ENCODE data around the gene TIMM17A. TPM values are rescaled to one million over a fixed set of nuclear protein-coding genes. Genes with fewer than 3 reads are reported as not detected.
"Not testable (repeated sequence)": the region's sequence is repeated elsewhere in the genome, so short reads cannot be mapped to it uniquely, and the experiment has no call there.

Gene TIMM17A
- total and polyA plus RNA-seq, 2 donors from 2014 or later: 40.8 to 73.2 TPM

DNA sequence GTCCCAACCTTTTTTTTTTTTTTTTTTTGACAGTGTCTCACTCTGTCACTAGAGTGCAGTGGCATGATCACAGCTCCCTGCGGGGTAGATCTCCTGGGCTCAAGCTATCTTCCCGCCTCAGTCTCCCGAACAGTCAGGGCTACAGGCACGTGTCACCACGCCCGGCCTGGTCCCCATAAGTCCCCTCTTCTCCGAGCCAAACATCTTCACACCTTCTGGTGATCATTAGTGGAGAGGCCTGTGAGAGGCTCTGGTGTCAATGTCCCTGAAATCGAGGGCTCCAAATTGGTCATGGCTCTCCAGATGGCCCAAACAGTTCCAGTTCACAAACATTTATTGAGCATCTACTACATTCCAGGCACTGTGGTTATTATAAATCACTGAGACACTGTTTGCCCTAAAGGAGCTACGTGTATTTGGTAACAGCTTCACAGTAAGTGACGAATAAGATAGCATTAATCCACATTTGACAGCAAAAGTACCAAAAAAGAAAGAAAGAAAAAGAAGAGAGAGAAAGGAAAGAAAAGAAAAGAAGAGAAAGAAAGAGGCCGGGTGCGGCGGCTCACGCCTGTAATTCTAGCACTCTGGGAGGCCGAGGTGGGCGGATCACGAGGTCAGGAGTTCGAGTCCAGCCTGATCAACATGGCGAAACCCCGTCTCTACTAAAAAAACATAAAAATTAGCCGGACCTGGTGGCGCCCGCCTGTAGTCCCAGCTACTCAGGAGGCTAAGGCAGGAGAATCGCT, 867 bp upstream of the TIMM17A start:
- no peaks in the 10 kb centered on the region for H3K27me3 ChIP-seq (ENCODE audit: control insufficient read depth, insufficient read depth, low read length)
- no peaks in the 10 kb centered on the region for H3K4me1 ChIP-seq (ENCODE audit: control insufficient read depth in 2 of 3, insufficient read depth in 2 of 3, low read depth in 1 of 3, low read length in 3 of 3)
- H3K4me3 ChIP-seq (ENCODE audit: low read length in 3 of 3): peak overlapping the region; percentile 94 to 98 (median 94)
- peak overlapping the region; percentile 75 to 76 for H3K27ac ChIP-seq (ENCODE audit: low read depth in 2 of 2, low read length in 2 of 2)
- H3K9me3 ChIP-seq (ENCODE audit: control insufficient read depth in 2 of 3, insufficient read depth in 1 of 3, low read length in 3 of 3): no peaks in the 10 kb centered on the region
- H3K36me3 ChIP-seq (ENCODE audit: control insufficient read depth in 2 of 3, insufficient read depth in 3 of 3, low read length in 3 of 3): peaks cover 0 to 12% (median 9%) of the 10 kb centered on the region in 3 donors
- TF ChIP-seq, protein P1, sequence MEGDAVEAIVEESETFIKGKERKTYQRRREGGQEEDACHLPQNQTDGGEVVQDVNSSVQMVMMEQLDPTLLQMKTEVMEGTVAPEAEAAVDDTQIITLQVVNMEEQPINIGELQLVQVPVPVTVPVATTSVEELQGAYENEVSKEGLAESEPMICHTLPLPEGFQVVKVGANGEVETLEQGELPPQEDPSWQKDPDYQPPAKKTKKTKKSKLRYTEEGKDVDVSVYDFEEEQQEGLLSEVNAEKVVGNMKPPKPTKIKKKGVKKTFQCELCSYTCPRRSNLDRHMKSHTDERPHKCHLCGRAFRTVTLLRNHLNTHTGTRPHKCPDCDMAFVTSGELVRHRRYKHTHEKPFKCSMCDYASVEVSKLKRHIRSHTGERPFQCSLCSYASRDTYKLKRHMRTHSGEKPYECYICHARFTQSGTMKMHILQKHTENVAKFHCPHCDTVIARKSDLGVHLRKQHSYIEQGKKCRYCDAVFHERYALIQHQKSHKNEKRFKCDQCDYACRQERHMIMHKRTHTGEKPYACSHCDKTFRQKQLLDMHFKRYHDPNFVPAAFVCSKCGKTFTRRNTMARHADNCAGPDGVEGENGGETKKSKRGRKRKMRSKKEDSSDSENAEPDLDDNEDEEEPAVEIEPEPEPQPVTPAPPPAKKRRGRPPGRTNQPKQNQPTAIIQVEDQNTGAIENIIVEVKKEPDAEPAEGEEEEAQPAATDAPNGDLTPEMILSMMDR (IDR thresholded peaks at IDR 0.05; ENCODE audit: borderline replicate concordance, extremely low read depth, insufficient read depth): no peak
- intact Hi-C loops (cut with DNase I): loop anchor here (5.0 kb wide), 1 partner anchor 57 kb away; no protein-coding TSS in a partner anchor
- peak overlapping the region in 2 of 3 donors; percentile 56 to 96 for H3K9ac ChIP-seq (ENCODE audit: low read length in 3 of 3)
- FAIRE-seq (no peak), DNase-seq (no peak)

- Histone ChIP-seq H3K27ac (ENCODE audit: low read depth in 2 of 2, low read length in 2 of 2) (peak overlapping the region; percentile 56 to 74), H3K4me1 (ENCODE audit: control insufficient read depth in 2 of 3, insufficient read depth in 2 of 3, low read depth in 1 of 3, low read length in 3 of 3) (no peaks in the 10 kb centered on the region), H3K9ac (ENCODE audit: low read length in 3 of 3) (peak overlapping the region; percentile 96 to 98 (median 96)), H3K36me3 (ENCODE audit: control insufficient read depth in 2 of 3, insufficient read depth in 3 of 3, low read length in 3 of 3) (peaks cover 0 to 12% (median 9%) of the 10 kb centered on the region in 3 donors), H3K27me3 (ENCODE audit: control insufficient read depth, insufficient read depth, low read length) (no peaks in the 10 kb centered on the region), H3K4me3 (ENCODE audit: low read length in 3 of 3) (peak overlapping the region; percentile 94 to 98 (median 94)), H3K9me3 (ENCODE audit: control insufficient read depth in 2 of 3, insufficient read depth in 1 of 3, low read length in 3 of 3) (no peaks in the 10 kb centered on the region)
- TF ChIP-seq, protein P1 (IDR thresholded peaks at IDR 0.05; ENCODE audit: borderline replicate concordance, extremely low read depth, insufficient read depth): no peak
- intact Hi-C loops (cut with DNase I): loop anchor here (5.0 kb wide), 1 partner anchor 58 kb away; no protein-coding TSS in a partner anchor
- no peak for FAIRE-seq
- no peak for DNase-seq
Measured at GRCh38 chr1:201955729-201956143, 433 bp downstream of the TIMM17A start.

DNA sequence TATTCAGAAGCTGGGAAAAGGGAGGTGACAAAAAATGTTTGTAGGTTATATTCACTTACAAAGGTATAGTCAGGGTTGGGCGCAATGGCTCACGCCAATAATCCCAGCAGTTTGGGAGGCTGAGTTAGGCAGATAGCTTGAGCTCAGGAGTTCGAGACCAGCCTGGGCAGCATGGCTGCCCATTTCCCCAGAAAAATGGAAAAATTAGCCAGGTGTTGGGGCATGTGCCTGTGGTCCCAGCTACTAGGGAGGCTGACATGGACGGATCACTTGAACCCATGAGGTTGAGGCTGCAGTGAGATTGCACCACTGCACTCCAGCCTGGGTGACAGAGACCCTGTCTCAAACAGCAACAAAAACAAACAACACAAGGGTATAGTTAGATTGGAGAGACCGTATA, 3.0 kb downstream of the TIMM17A start:
- no peak for FAIRE-seq
- intact Hi-C loops (cut with DNase I): loop anchor here (5.0 kb wide), 1 partner anchor 61 kb away; no protein-coding TSS in a partner anchor
- no peak overlapping the region for H3K27ac ChIP-seq (ENCODE audit: low read depth in 2 of 2, low read length in 2 of 2)
- no peaks in the 10 kb centered on the region for H3K4me1 ChIP-seq (ENCODE audit: control insufficient read depth in 2 of 3, insufficient read depth in 2 of 3, low read depth in 1 of 3, low read length in 3 of 3)
- no peak for DNase-seq
- TF ChIP-seq, protein P1 (IDR thresholded peaks at IDR 0.05; ENCODE audit: borderline replicate concordance, extremely low read depth, insufficient read depth): no peak
- H3K9me3 ChIP-seq (ENCODE audit: control insufficient read depth in 2 of 3, insufficient read depth in 1 of 3, low read length in 3 of 3): no peaks in the 10 kb centered on the region
- H3K9ac ChIP-seq (ENCODE audit: low read length in 3 of 3): no peak overlapping the region
- H3K4me3 ChIP-seq (ENCODE audit: low read length in 3 of 3): no peak overlapping the region
- H3K36me3 ChIP-seq (ENCODE audit: control insufficient read depth in 2 of 3, insufficient read depth in 3 of 3, low read length in 3 of 3): peaks cover 0 to 24% (median 13%) of the 10 kb centered on the region in 3 donors
- no peaks in the 10 kb centered on the region for H3K27me3 ChIP-seq (ENCODE audit: control insufficient read depth, insufficient read depth, low read length)

- FAIRE-seq; H3K9ac ChIP-seq (ENCODE audit: low read length in 3 of 3); H3K27me3 ChIP-seq (ENCODE audit: control insufficient read depth, insufficient read depth, low read length); H3K4me3 ChIP-seq (ENCODE audit: low read length in 3 of 3); DNase-seq; intact Hi-C loops (cut with DNase I); H3K27ac ChIP-seq (ENCODE audit: low read depth in 2 of 2, low read length in 2 of 2); H3K9me3 ChIP-seq (ENCODE audit: control insufficient read depth in 2 of 3, insufficient read depth in 1 of 3, low read length in 3 of 3); H3K4me1 ChIP-seq (ENCODE audit: control insufficient read depth in 2 of 3, insufficient read depth in 2 of 3, low read depth in 1 of 3, low read length in 3 of 3): not testable (repeated sequence)
- H3K36me3 ChIP-seq (ENCODE audit: control insufficient read depth in 2 of 3, insufficient read depth in 3 of 3, low read length in 3 of 3): peaks cover 7 to 49% (median 31%) of the 10 kb centered on the region in 3 donors
Measured at GRCh38 chr1:201962382-201962781, 7.1 kb downstream of the TIMM17A start.

Measured in kidney (tissue), 14 donors.